Prostate gland (tissue), 2 donors: ENCODE results near the gene EEF1B2.

Experiments
- POLR2A ChIP-seq: fragments of 450-650 bp; IDR thresholded peaks from one replicate; pipeline ENCODE4 v1.6.1; 2016; ENCODE audit warnings: antibody characterized with exemption, mild to moderate bottlenecking
- POLR2AphosphoS5 ChIP-seq: sonication (generic); formaldehyde crosslinking; IDR thresholded peaks from one replicate; pipeline ENCODE4 v1.6.1; 2017; ENCODE audit warnings: antibody characterized with exemption
- TF ChIP-seq, protein P1 (sequence below), 4 experiments: fragments of 200-600 bp in 2 of 4; fragments of 450-650 bp in 2 of 4; sonication (generic) in 2 of 4; IDR thresholded peaks; 1 replicate in 3 of 4; 2 replicates in 1 of 4; pipeline ENCODE4 v1.5.1; 2016 to 2019; ENCODE audit warnings: antibody characterized with exemption in 4 of 4, mild to moderate bottlenecking in 2 of 4, moderate library complexity in 2 of 4

DNA sequence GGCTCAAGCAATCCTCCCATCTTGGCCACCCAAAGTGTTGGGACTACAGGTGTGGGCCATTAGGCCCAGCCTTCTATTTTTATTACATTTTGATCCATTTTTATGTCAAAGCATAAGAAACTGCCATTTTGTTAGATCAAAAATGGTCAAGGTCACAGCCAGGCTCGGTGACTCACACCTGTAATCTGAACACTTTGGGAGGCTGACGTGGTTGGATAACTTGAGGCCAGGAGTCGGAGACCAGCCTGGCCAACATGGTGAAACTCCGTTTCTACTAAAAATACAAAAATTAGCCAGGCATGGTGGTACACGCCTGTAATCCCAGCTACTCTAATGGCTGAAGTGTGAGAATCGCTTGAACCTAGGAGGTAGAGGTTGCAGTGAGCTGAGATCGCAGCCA, 49.2 kb downstream of the EEF1B2 start:
- TF ChIP-seq POLR2A (no peak), POLR2AphosphoS5 (no peak)
- TF ChIP-seq, protein P1, sequence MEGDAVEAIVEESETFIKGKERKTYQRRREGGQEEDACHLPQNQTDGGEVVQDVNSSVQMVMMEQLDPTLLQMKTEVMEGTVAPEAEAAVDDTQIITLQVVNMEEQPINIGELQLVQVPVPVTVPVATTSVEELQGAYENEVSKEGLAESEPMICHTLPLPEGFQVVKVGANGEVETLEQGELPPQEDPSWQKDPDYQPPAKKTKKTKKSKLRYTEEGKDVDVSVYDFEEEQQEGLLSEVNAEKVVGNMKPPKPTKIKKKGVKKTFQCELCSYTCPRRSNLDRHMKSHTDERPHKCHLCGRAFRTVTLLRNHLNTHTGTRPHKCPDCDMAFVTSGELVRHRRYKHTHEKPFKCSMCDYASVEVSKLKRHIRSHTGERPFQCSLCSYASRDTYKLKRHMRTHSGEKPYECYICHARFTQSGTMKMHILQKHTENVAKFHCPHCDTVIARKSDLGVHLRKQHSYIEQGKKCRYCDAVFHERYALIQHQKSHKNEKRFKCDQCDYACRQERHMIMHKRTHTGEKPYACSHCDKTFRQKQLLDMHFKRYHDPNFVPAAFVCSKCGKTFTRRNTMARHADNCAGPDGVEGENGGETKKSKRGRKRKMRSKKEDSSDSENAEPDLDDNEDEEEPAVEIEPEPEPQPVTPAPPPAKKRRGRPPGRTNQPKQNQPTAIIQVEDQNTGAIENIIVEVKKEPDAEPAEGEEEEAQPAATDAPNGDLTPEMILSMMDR (IDR thresholded peaks at IDR 0.05): no peak
